Ishikawa (cell line): Measurements from ENCODE around the gene ARHGAP22.

Experiments used
- CEBPB ChIP-seq: IDR thresholded peaks from 2 replicates; pipeline ENCODE4 v1.6.1; 2012
- CREB1 ChIP-seq: IDR thresholded peaks from 2 replicates; pipeline ENCODE4 v1.6.1; 2012; ENCODE audit warnings: low read depth
- EGR1 ChIP-seq: IDR thresholded peaks from 2 replicates; pipeline ENCODE4 v1.6.1; 2012
- EP300 ChIP-seq: IDR thresholded peaks from 2 replicates; pipeline ENCODE4 v1.6.1; 2012; ENCODE audit warnings: borderline replicate concordance
- FOXM1 ChIP-seq: IDR thresholded peaks from 2 replicates; pipeline ENCODE4 v1.6.1; 2012; ENCODE audit warnings: low read depth, borderline replicate concordance
- RAD21 ChIP-seq: IDR thresholded peaks from 2 replicates; pipeline ENCODE4 v1.6.1; 2012; ENCODE audit warnings: low read depth
- REST ChIP-seq: IDR thresholded peaks from 2 replicates; pipeline ENCODE4 v1.6.1; 2012; ENCODE audit warnings: low read depth, mild to moderate bottlenecking
- TAF1 ChIP-seq: IDR thresholded peaks from 2 replicates; pipeline ENCODE4 v1.6.1; 2012; ENCODE audit warnings: low read depth, mild to moderate bottlenecking
- TEAD4 ChIP-seq: IDR thresholded peaks from 2 replicates; pipeline ENCODE4 v1.6.1; 2012
- USF1 ChIP-seq: IDR thresholded peaks from 2 replicates; pipeline ENCODE4 v1.6.1; 2012
- YY1 ChIP-seq: IDR thresholded peaks from 2 replicates; pipeline ENCODE4 v1.6.1; 2012; ENCODE audit warnings: low read depth
- TF ChIP-seq, protein P1 (sequence below): IDR thresholded peaks from 2 replicates; pipeline ENCODE4 v1.6.1; 2012

- TF ChIP-seq CREB1: no peak
- no peak for TF ChIP-seq FOXM1
- no peak for TF ChIP-seq EGR1
- TF ChIP-seq, protein P1, sequence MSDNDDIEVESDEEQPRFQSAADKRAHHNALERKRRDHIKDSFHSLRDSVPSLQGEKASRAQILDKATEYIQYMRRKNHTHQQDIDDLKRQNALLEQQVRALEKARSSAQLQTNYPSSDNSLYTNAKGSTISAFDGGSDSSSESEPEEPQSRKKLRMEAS: no peak
- TF ChIP-seq CEBPB: no peak
- TF ChIP-seq TAF1: no peak
- TF ChIP-seq REST: no peak
- TF ChIP-seq TEAD4: no peak
- no peak for TF ChIP-seq RAD21
- TF ChIP-seq YY1: no peak
- TF ChIP-seq EP300: no peak
- TF ChIP-seq USF1: no peak
Observed at GRCh38 chr10:48491392-48492139, 113.3 kb downstream of the ARHGAP22 start.
